Skeletal muscle satellite cell (primary cell): ENCODE results near the gene GNPTG.

Experiments
- H3K27me3 ChIP-seq: 2 replicates; pipeline ENCODE4 v1.7.0; 2013; ENCODE audit warnings: low read length; ENCODE audit not compliant: control insufficient read depth, insufficient read depth
- H3K36me3 ChIP-seq: 2 replicates; pipeline ENCODE4 v1.7.0; 2013; ENCODE audit warnings: mild to moderate bottlenecking, control low read depth, low read length; ENCODE audit not compliant: insufficient read depth
- H3K4me1 ChIP-seq: 2 replicates; pipeline ENCODE4 v1.7.0; 2013; ENCODE audit warnings: low read length; ENCODE audit not compliant: control insufficient read depth, insufficient read depth
- H3K4me2 ChIP-seq: 2 replicates; pipeline ENCODE4 v1.7.0; 2013; ENCODE audit warnings: mild to moderate bottlenecking, low read length
- H3K4me3 ChIP-seq: 2 replicates; pipeline ENCODE4 v1.7.0; 2013; ENCODE audit warnings: low read length
- H3K9ac ChIP-seq: 2 replicates; pipeline ENCODE4 v1.7.0; 2013; ENCODE audit warnings: mild to moderate bottlenecking, low read depth, low read length, moderate library complexity
- H3K9me3 ChIP-seq: replicated peaks from 2 replicates; pipeline ENCODE4 v1.7.0; 2013; ENCODE audit warnings: mild to moderate bottlenecking, control low read depth, low read length

The GNPTG gene

DNA sequence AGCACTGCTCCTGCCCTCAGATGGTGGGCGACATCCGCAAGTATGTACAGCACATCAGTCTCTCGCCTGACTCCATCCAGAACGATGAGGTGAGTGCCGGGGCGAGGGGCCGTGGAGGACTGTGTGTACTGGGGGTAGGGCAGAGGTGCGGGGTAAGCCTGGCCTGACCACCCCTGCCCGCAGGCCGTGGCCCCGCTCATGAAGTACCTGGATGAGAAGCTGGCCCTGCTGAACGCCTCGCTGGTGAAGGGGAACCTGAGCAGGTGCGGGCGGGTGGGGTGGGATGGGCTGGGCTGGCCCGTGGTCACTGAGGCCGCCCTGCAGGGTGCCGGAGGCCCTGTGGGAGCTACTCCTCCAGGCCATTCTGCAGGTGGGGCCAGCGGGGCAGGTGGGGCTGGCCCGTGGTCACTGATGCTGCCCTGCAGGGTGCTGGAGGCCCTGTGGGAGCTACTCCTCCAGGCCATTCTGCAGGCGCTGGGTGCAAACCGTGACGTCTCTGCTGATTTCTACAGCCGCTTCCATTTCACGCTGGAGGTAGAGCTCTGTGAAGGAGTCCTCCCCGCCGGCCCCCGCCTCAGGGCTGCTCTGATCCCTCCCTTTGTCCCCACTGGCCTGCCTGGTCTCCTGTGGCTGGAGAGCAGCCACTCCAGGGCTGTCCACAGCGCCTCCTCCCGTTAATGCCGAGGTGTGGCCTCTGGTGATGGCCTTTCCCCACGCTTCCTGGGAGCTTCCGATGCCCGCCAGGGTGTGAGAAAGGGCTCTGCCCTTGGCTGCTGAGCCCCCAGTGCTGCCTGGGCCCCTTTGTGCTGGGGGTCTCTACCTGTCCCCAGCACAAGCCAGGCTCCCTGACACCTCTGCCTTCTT, 5.1 kb upstream of the GNPTG start:
- H3K4me1 ChIP-seq: peaks cover 27% of the 10 kb centered on the region
- peaks cover 14% of the 10 kb centered on the region for H3K36me3 ChIP-seq
- H3K9ac ChIP-seq: no peak overlapping the region
- H3K4me2 ChIP-seq: no peak overlapping the region
- no peaks in the 10 kb centered on the region for H3K9me3 ChIP-seq
- no peak overlapping the region for H3K4me3 ChIP-seq
- peaks cover 12% of the 10 kb centered on the region for H3K27me3 ChIP-seq

DNA sequence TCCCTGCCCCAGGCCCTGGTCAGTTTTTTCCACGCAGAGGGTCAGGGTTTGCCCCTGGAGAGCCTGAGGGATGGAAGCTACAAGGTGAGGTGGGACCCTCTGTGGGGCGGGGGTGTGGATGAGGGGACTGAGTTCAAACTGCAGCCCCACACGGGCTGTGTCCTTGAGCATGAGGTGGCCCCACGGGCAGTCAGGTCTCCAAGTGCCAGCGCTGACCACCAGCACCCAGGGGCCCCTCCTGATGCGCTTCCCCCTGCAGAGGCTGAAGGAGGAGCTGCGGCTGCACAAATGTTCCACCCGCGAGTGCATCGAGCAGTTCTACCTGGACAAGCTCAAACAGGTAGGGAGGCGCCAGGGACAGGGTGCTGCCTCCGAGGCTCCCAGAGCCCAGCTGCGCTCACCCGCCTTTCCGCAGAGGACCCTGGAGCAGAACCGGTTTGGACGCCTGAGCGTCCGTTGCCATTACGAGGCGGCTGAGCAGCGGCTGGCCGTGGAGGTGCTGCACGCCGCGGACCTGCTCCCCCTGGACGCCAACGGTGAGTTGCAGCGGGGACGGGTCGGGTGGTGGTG, 4.4 kb upstream of the GNPTG start:
- peaks cover 14% of the 10 kb centered on the region for H3K36me3 ChIP-seq
- H3K4me1 ChIP-seq: peaks cover 27% of the 10 kb centered on the region
- H3K9ac ChIP-seq: no peak overlapping the region
- H3K4me2 ChIP-seq: no peak overlapping the region
- H3K9me3 ChIP-seq: no peaks in the 10 kb centered on the region
- H3K27me3 ChIP-seq: peaks cover 9% of the 10 kb centered on the region
- H3K4me3 ChIP-seq: no peak overlapping the region

GRCh38 chr16:1347962-1348361, 3.8 kb upstream of the GNPTG start:
- peaks cover 14% of the 10 kb centered on the region for H3K36me3 ChIP-seq
- H3K27me3 ChIP-seq: peaks cover 7% of the 10 kb centered on the region
- no peak overlapping the region for H3K4me3 ChIP-seq
- H3K4me1 ChIP-seq: peaks cover 24% of the 10 kb centered on the region
- no peak overlapping the region for H3K4me2 ChIP-seq
- H3K9me3 ChIP-seq: no peaks in the 10 kb centered on the region
- no peak overlapping the region for H3K9ac ChIP-seq

DNA sequence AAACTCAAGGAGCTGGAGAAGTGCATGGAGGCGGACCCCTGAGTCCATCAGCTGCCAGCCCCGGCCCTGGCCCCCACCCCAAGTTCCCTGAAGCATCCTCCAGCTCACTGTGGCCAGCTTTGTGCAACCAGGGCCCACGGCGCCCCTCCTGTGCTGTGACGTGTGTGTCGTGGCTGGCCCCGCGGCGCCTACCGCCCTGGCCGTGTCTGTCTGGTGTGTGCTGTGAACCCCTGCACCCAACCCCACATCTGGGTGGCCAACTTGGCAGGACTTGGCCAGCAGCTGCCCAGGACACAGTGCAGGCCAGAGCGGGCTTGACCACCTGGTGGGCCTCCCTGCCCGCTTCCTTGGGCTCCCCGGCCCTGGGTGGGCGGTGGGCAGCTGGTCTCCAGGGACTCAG, 3.3 kb upstream of the GNPTG start:
- no peaks in the 10 kb centered on the region for H3K9me3 ChIP-seq
- H3K4me1 ChIP-seq: peaks cover 24% of the 10 kb centered on the region
- H3K4me3 ChIP-seq: no peak overlapping the region
- H3K4me2 ChIP-seq: no peak overlapping the region
- no peak overlapping the region for H3K9ac ChIP-seq
- peaks cover 14% of the 10 kb centered on the region for H3K36me3 ChIP-seq
- H3K27me3 ChIP-seq: peaks cover 7% of the 10 kb centered on the region

GRCh38 chr16:1348926-1349325, 2.8 kb upstream of the GNPTG start:
- Histone ChIP-seq H3K4me2 (no peak overlapping the region), H3K27me3 (peaks cover 7% of the 10 kb centered on the region), H3K9ac (no peak overlapping the region), H3K4me3 (no peak overlapping the region), H3K4me1 (peaks cover 19% of the 10 kb centered on the region), H3K36me3 (peaks cover 14% of the 10 kb centered on the region), H3K9me3 (no peaks in the 10 kb centered on the region)

DNA sequence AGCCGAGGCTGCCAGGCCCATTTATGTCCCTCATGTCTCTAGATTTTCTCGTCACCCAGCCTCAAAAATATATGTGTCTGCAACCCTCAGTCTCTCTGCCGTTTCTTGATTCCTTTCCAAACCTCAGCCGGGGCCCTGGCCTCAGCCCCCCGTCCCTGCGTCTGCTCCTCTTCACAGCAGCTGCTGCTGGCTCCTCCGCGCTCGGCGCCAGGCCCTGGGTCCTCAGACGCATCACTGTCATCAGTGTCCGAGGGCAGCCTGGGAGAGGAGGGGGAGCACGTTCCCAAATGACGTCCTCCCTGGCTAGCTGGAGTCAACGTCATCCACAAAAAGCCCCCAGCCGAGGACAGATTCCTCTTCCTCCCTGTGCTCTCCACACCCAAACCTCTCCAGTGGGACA, 2.4 kb upstream of the GNPTG start:
- Histone ChIP-seq H3K9me3 (no peaks in the 10 kb centered on the region), H3K4me2 (no peak overlapping the region)

DNA sequence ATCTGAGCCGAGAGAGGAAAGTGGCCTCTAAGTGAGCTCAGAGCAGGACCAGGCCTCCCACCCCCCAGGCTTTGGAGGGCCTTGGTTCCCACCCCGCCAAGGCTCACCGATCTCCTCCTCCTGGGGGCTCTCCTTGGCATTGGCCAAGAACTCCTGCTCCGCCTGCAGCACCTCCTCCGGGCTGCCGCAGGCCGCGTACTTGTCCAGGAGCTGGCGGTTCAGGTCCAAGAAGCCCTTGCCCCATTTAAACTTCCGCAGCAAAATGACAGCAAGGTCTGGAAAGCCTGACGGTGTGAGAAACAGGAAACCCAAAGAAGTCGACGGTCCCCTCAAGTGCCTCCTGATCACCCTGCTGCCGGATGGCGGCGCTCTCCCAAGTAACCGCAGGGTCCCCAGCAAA, 1.8 kb upstream of the GNPTG start:
- H3K9me3 ChIP-seq: no peaks in the 10 kb centered on the region
- H3K4me1 ChIP-seq: peaks cover 15% of the 10 kb centered on the region
- no peaks in the 10 kb centered on the region for H3K27me3 ChIP-seq
- no peak overlapping the region for H3K9ac ChIP-seq
- peak overlapping the region; percentile 84 for H3K4me2 ChIP-seq
- peaks cover 14% of the 10 kb centered on the region for H3K36me3 ChIP-seq
- no peak overlapping the region for H3K4me3 ChIP-seq

More for the DNA sequence above, 2.4 kb upstream of the GNPTG start:
- Histone ChIP-seq H3K27me3 (peaks cover 5% of the 10 kb centered on the region), H3K4me3 (no peak overlapping the region), H3K9ac (no peak overlapping the region), H3K4me1 (peaks cover 15% of the 10 kb centered on the region), H3K36me3 (peaks cover 14% of the 10 kb centered on the region)

DNA sequence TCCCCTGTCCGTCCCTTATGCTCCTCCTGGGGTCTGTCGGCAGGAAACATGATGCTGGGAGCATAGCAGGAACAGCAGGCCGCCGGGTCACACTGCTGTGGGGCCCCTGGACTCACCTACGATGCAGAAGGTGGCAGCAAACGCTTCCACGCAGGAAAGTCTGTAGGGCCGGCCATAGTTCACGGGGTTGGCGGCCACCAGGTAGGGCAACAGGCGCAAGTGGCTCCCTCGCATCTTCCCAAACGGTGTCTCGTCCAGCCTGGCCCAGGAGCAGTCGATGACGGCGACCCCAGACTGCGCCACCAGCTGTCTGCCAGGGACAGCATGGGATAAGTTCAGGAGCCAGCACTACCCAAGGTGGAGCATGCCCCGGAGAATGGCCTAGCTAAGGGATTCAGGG, 1.0 kb upstream of the GNPTG start:
- Histone ChIP-seq H3K9ac (peak overlapping the region; percentile 91), H3K4me2 (peak overlapping the region; percentile 84), H3K4me1 (peaks cover 15% of the 10 kb centered on the region), H3K4me3 (peak overlapping the region; percentile 90), H3K27me3 (no peaks in the 10 kb centered on the region), H3K36me3 (peaks cover 14% of the 10 kb centered on the region), H3K9me3 (no peaks in the 10 kb centered on the region)

- H3K4me2 ChIP-seq: peak overlapping the region; percentile 84
- peak overlapping the region; percentile 90 for H3K4me3 ChIP-seq
- peaks cover 15% of the 10 kb centered on the region for H3K4me1 ChIP-seq
- H3K36me3 ChIP-seq: peaks cover 14% of the 10 kb centered on the region
- no peaks in the 10 kb centered on the region for H3K9me3 ChIP-seq
- H3K27me3 ChIP-seq: no peaks in the 10 kb centered on the region
- H3K9ac ChIP-seq: peak overlapping the region; percentile 91
Observed at GRCh38 chr16:1351215-1351581, 533 bp upstream of the GNPTG start.

DNA sequence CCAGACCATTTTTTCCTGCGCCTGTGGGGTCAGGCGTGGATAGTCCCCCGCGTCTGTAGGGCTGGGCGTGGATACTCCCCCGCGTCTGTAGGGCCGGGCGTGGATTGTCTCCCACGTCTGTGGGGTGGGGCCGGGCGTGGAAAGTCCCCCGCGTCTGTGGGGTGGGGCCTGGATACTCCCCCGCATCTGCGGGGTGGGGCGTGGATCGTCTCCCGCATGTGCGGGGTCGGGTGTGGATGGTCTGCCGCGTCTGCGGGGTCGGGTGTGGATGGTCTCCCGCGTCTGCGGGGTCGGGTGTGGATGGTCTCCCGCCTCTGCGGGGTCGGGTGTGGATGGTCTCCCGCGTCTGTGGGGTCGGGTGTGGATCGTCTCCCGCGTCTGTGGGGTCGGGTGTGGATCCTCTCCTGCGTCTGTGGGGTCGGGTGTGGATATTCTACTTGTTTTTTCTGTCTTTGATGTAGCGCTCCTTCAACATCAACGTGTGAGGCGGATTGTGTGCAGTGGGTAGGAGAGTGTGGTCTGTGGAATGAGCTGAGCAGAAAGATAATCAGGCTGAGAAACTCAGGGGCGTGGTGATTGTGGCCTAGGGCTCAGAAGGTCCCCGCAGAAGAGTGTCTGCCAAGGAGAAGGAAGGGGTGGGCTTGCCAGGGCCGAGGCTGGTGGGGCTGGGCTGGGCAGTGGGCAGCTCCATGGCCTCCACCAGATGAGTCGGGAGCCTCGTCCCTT, 3.2 kb downstream of the GNPTG start:
- H3K36me3 ChIP-seq: peaks cover 5% of the 10 kb centered on the region
- H3K27me3 ChIP-seq: no peaks in the 10 kb centered on the region
- H3K4me2 ChIP-seq: no peak overlapping the region
- no peaks in the 10 kb centered on the region for H3K9me3 ChIP-seq
- no peak overlapping the region for H3K4me3 ChIP-seq
- H3K4me1 ChIP-seq: peaks cover 24% of the 10 kb centered on the region
- H3K9ac ChIP-seq: no peak overlapping the region

DNA sequence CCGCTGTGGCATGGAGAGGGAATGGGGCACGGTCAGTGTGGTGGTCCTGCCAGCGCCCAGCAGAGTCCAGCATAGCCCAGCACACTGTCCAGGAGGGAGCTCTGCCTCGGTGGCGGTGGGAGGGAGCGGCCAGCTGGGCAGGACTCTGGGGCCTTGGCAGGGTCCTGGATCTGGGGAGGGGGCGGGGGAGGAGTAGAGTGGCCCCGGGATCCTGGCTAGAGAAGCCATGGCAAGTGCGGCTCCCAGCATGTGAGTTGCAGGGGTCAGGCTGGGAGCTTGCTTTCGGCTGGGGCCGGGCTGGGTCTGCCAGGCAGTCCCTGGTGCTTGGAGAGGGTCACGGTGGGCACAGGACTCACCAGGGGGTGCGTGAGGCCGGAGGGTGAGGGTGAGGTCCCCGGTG, 3.9 kb downstream of the GNPTG start:
- no peak overlapping the region for H3K4me2 ChIP-seq
- peaks cover under 1% of the 10 kb centered on the region for H3K36me3 ChIP-seq
- no peak overlapping the region for H3K4me3 ChIP-seq
- H3K27me3 ChIP-seq: no peaks in the 10 kb centered on the region
- H3K9me3 ChIP-seq: no peaks in the 10 kb centered on the region
- no peak overlapping the region for H3K9ac ChIP-seq
- H3K4me1 ChIP-seq: peaks cover 20% of the 10 kb centered on the region
